HepG2 (cell line): ENCODE data around the gene BUD23. TPM values are rescaled to one million over a fixed set of nuclear protein-coding genes. Genes with fewer than 3 reads are reported as not detected.
A peak's percentile ranks its signal among the peaks of the same experiment; 100 is the strongest.

Source experiments
- AKNA ChIP-seq: sonication (generic); formaldehyde crosslinking; IDR thresholded peaks from 2 replicates; pipeline ENCODE4 v1.4.0; 2020; ENCODE audit warnings: missing genetic modification reagents, borderline replicate concordance
- ARNTL ChIP-seq: sonication (generic); formaldehyde crosslinking; IDR thresholded peaks from 2 replicates; pipeline ENCODE4 v1.4.0; 2020; ENCODE audit warnings: mild to moderate bottlenecking, missing genetic modification reagents
- FOXJ3 ChIP-seq: sonication (generic); formaldehyde crosslinking; IDR thresholded peaks from 2 replicates; pipeline ENCODE4 v1.4.0; 2020; ENCODE audit warnings: missing genetic modification reagents, mild to moderate bottlenecking, borderline replicate concordance
- NFATC3 ChIP-seq: sonication (generic); formaldehyde crosslinking; IDR thresholded peaks from 2 replicates; pipeline ENCODE4 v1.5.1; 2020; ENCODE audit warnings: mild to moderate bottlenecking, missing genetic modification reagents
- PAXIP1 ChIP-seq: sonication (generic); formaldehyde crosslinking; conservative IDR thresholded peaks from 2 replicates; pipeline ENCODE4 v1.4.0; 2020; ENCODE audit warnings: mild to moderate bottlenecking, missing genetic modification reagents, moderate library complexity
- PLSCR1 ChIP-seq: sonication (generic); formaldehyde crosslinking; IDR thresholded peaks from 2 replicates; pipeline ENCODE4 v1.5.0; 2020; ENCODE audit warnings: missing genetic modification reagents, mild to moderate bottlenecking, borderline replicate concordance
- POGK ChIP-seq: sonication (generic); formaldehyde crosslinking; conservative IDR thresholded peaks from 2 replicates; pipeline ENCODE4 v1.8.0; 2022; ENCODE audit warnings: mild to moderate bottlenecking, moderate library complexity, missing genetic modification reagents
- ZNF224 ChIP-seq: sonication (generic); formaldehyde crosslinking; IDR thresholded peaks from 2 replicates; pipeline ENCODE4 v1.5.0; 2020; ENCODE audit warnings: mild to moderate bottlenecking, missing genetic modification reagents
- ZNF3 ChIP-seq: IDR thresholded peaks from 2 replicates; pipeline ENCODE4 v1.7.0; 2017; ENCODE audit warnings: inconsistent platforms
- ZNF530 ChIP-seq: sonication (generic); formaldehyde crosslinking; IDR thresholded peaks from 2 replicates; pipeline ENCODE4 v1.5.0; 2020; ENCODE audit warnings: low read depth, mild to moderate bottlenecking, missing genetic modification reagents
- ZNF687 ChIP-seq: sonication (generic); formaldehyde crosslinking; IDR thresholded peaks from 2 replicates; pipeline ENCODE4 v1.5.1; 2020; ENCODE audit warnings: mild to moderate bottlenecking, missing genetic modification reagents, moderate library complexity
- polyA plus RNA-seq, 8 experiments: library from polyadenylated mRNA; depleted of rRNA in 3 of 8; stranded (reverse) in 7 of 8; unstranded in 1 of 8; fragments of >200 nt; fragmentation: Illumina TruSeq in 4 of 8; extraction: Trizol in 4 of 8; gene quantifications; 2 replicates each; pipeline versions ENCODE4 v1.2.1 to v1.2.3, GENCODE V29; 2011 to 2016; ENCODE audit warnings: low read depth in 4 of 8, missing spikeins in 1 of 8, mixed read lengths in 1 of 8; ENCODE audit not compliant: insufficient read depth in 1 of 8
- total RNA-seq, 5 experiments: library from RNA; depleted of rRNA; stranded (reverse); fragments of >200 nt; fragmentation: Illumina TruSeq; extraction: Trizol; gene quantifications; 2 replicates each; pipeline ENCODE4 v1.2.3, GENCODE V29; 2016; ENCODE audit warnings: low read depth in 1 of 5

BUD23 gene
- total and polyA plus RNA-seq, 2 of the 13 experiments (the other 11 are each of a cell fraction or from before 2014, with no cell fraction given) = 47.5 to 54.5 TPM

- peak; percentile 71 for TF ChIP-seq PAXIP1 (CRISPR knock-in tag)
- peak; percentile 76; the same call in 1 of the 2 replicates for TF ChIP-seq POGK (CRISPR knock-in tag)
- TF ChIP-seq NFATC3 (CRISPR knock-in tag) = no peak
- peak; percentile 49 for TF ChIP-seq ARNTL (CRISPR knock-in tag)
- peak; percentile 95 for TF ChIP-seq ZNF687 (CRISPR knock-in tag)
- no peak for TF ChIP-seq ZNF3 (CRISPR knock-in tag)
- no peak for TF ChIP-seq ZNF530 (CRISPR knock-in tag)
- TF ChIP-seq FOXJ3 (CRISPR knock-in tag) = no peak
- no peak for TF ChIP-seq AKNA (CRISPR knock-in tag)
- TF ChIP-seq PLSCR1 = no peak
- TF ChIP-seq ZNF224 (CRISPR knock-in tag) = no peak
These were observed 55.4 kb downstream of the BUD23 start, which contains the start of gene ABHD11 (continued) for GRCh38 chr7:73738612-73739386.
